Medulla oblongata (tissue), 1 donor: ENCODE data around the gene FAM131C.
A peak's percentile ranks its signal among the peaks of the same experiment; 100 is the strongest.
"Not testable (repeated sequence)": the region's sequence is repeated elsewhere in the genome, so short reads cannot be mapped to it uniquely, and the experiment has no call there.

Source experiments
- DNase-seq: peaks from one replicate; pipeline ENCODE4 v3.0.0-alpha.2; 2015; ENCODE audit errors: extremely low spot score

Gene FAM131C

DNA sequence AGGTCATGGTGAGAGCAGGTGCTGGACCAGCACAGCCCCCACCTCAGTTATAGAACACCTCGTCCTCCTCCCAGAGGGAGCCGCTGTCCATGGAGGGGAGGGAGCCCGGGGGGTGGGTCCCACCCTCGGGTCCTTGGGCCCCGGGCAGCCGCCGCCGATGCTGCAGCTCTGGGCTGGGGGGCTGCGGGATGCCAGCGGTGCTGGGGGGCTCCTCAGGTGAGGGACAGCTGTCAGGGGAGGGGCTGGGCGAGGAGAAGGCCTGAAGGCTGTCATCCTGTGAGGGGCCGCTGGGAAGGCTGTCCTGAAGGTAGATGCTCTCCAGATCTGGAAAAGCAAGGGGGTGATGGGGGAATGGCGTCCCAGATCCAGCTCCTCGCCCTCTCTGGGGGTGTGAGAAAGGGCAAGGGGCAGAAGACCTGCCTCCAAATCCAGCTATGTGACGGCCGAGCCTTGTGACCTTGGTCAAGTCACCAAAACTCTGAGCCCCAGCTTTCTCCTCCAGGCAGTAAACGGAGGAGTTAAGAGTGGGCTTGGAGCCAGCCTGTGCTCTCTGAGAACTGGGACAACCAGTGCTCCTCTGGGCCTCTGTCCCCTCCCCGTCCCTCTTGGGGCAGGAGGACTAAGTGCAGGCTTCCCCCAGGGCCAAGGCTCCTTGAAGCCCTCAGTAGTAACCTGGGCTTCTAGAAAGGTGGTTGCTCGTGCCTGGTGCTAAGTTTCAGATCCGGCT, 14.9 kb downstream of the FAM131C start:
- not testable (repeated sequence) for DNase-seq

DNA sequence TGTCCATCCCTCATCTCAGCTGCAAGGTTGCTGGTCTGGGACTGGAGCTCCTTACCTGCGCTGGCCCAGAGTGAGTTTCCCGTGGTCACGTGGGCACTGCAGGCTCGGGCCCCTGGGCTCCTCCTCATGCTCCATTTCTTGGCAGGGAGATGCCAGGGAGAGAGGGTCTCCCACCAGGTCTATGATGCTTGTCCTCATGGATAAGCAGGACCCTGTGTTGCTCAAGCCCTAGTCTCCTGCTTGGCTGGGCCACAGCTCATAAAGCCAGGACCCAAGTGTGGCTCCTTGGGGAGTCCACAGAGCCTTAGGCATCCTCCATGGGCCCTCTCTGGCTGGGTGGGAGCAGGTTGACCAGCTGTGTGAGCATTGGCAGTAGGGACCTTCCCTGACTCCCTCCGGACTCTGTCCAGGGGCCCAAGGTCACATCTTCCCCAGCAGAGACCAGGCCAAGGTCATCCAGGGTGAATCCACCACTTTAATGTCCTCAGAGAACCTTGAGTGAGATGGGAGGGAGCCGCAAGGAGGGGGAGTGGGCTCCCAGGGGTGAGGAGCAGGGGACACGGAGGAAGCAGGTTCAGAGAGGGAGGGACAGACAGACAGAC, 16.0 kb downstream of the FAM131C start:
- not testable (repeated sequence) for DNase-seq

DNA sequence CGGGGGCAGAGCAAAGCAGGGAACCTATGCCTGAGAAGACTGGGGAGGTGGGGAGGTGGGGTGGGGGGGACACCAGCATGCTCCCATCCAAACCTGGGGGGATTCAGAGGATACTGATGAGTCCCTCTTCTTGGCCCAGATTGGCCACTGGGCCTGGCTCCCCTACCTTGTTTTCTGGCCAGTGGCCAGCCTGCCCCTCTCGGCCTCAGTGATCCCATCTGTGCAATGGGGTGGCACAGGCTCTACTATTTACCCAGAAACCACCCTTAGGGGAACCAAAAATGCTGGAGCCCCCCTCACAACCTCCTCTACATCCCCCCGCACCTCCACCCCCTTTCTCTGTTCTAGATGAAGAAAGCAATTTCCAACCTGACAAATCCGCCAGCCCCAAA, 16.9 kb downstream of the FAM131C start:
- DNase-seq, result not testable (repeated sequence)

GRCh38 chr1:16055613-16056520, 17.6 kb downstream of the FAM131C start:
- DNase-seq, result peak; percentile 78

GRCh38 chr1:16054598-16055540, 18.6 kb downstream of the FAM131C start:
- no peak for DNase-seq

DNA sequence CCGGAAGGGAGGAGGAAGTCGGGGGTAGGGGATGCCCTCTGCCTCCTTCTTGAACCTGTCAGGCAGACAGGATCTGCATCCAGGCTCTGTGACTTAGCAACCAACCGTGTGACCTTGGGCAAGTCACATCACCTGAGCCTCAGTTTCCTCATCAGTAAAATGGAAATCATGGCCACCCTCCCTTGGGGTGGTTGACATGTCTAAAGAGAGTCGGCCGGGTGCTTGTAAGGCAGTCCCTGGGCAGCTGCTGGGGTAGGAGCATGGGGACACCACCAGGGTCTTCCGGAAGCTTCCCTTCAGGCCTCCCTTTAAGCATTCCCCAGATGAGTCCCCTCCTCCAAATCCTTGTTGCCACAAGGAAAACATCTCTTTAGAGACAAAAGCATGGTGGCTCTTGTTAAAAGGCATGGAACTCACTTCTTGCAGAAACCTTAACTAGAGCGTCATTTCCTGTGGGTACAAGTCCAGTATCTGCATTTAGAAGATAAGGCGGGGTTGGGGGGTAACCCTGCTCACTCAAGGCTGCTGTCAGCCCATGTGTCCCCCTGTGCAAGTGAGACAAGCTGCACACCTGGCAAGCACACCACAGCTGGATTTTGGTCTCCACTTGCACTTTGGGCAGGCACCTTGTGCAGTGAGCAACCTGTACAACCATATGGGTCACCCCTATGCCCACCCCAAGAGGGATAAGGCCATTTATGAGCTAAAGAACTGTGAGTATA, 19.5 kb downstream of the FAM131C start:
- no peak for DNase-seq

DNA sequence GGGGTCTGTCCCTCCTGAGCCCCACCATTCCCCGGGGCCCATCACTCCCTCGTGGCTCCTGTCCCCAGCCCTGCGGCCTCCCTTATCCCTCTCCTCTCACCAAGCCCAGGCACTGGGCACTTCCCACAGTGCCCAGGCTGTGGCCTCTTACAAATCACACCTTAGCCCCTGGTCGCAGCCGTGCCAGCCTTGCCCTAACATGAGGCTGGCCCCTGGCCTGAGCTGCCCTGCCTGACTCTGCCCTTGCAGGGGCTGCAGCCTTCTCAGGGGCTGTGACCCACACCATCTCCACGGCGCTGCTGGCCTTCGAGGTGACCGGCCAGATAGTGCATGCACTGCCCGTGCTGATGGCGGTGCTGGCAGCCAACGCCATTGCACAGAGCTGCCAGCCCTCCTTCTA, 21.5 kb downstream of the FAM131C start:
- not testable (repeated sequence) for DNase-seq

- DNase-seq, result no peak
Observed at GRCh38 chr1:16051039-16051438, 22.4 kb downstream of the FAM131C start.

DNA sequence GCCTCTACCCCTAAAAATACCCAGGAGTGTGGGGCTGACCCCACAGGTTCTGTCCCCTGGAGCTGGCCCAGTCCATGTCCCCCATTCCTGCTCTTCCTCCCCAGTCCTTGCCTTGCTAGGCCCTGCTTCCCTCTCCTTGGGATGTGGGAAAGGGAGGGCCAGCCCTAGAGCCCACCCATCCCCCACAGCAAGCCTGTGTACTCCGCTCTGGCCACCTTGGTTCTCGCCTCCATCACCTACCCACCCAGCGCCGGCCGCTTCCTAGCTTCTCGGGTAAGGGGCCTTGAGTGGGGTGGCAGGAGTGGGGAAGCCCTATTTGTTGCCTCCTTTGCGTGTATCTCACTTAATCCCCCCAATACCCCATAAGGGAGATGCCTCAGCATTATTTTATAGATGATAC, 23.1 kb downstream of the FAM131C start:
- DNase-seq, result no peak

DNA sequence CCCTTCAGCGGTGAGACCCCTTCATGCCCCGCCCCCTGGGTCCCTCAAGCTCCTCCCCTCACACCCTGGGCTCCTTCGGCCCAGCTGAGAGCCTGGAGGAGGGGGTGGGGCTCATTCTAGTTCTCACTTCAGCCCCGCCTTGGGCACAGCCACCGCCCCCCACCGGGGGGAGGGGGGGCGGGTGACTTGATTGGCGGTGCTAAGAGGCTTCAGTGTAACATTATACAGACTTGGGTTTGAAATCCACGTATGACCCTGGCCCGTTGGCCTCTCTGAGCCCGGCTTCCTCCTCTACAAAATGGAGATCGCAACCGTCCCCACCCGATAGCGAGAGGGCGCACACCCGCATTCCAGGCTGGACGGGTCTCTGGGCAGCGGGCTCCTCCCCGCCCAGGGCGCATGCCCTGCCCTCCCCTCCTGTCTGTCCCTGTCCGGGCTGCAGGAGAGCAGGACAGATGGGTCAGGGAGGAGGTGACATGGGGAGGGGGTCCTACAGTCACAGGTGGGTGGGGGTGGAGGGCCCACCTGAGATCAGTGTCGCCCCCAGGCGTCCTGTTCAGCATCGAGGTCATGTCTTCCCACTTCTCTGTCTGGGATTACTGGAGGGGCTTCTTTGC, 24.8 kb downstream of the FAM131C start:
- no peak for DNase-seq

GRCh38 chr1:16047791-16048475, 25.5 kb downstream of the FAM131C start:
- no peak for DNase-seq

DNA sequence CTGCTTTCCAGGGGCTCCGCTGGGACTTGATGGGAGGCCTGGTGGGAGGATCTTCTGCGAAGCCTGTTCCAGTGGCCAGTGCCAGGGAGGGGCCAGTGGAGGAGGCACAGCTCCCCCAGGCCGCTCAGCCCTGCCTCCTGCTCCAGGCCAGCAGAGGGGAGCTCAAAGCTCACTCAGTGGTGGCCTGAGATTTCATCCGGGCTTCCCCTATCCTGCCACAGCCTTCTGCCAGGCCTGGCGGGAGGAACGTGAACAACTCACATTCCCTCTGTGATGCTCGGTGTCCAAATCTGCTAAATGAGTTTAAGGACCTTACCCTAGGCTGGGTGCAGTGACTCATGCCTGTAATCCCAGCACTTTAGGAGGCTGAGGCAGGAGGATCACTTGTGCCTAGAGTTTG, 26.6 kb downstream of the FAM131C start:
- no peak for DNase-seq

DNA sequence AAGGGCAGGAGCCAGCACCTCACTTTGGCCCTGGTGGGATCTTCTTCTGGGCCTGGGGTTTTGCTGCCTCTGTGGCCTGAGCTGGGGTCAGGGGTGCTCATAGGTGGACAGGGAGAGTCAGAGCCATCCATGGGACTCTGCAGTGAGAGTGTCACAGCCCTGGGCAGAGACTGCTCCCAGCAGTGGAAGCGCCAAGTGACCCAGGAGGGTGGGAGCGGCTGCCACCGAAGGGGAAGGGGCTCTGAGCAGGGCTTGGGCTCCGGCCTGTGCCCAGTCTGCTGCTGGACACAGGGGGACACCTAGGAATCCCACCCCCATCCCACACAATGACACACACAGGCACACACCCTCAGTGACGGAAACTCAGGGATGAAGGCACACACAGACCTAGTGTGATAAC, 29.5 kb downstream of the FAM131C start:
- DNase-seq, result no peak

DNA sequence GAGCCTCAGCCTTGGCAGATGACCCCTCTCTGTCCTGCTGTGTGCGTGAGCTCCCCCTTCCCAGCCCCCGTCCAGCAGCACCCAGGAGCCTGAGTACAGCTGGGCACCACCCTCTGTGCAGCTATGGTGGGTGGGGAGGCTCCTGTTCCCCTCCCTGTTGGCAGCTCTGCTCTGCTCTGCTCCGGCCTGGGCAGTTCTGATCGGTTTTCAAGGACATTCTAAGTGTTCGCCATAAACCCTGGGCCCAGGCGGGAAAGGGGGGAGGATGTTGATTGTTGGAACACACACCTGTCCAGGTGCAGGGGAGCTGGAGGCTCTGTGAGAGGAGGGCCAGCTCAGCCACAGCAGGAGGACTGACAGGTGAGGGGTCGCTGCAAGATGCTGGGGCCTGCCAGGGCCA, 29.9 kb downstream of the FAM131C start, which contains the start of gene CLCNKB:
Gene CLCNKB (plus strand): TSS at position 262 of the 400 bp plus-strand sequence. CDS start 711 bp downstream, outside the sequence.
- no peak for DNase-seq

GRCh38 chr1:16042654-16043053, 30.8 kb downstream of the FAM131C start:
- not testable (repeated sequence) for DNase-seq

DNA sequence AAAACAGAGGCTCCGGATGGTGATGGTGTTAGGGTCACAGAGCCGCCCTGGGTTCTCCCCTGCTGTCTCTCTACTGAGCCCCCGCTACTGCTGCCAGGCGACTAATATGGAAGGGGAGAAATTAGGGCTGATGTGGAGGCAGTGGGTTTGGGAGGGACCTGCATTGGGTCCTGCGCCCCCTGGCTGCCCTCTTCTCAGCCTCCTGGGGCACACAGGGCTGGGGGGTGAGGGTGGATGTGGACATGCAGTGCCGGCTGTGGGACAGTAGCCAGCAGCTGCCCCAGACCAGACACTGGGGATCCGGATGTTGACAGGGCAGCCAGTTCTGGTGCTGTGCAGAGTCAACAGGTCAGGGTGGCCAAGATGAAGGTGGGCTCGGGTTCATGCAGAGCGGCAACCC, 31.4 kb downstream of the FAM131C start:
- DNase-seq, result no peak

- no peak for DNase-seq
Observed at GRCh38 chr1:16041200-16041599, 32.3 kb downstream of the FAM131C start.

DNA sequence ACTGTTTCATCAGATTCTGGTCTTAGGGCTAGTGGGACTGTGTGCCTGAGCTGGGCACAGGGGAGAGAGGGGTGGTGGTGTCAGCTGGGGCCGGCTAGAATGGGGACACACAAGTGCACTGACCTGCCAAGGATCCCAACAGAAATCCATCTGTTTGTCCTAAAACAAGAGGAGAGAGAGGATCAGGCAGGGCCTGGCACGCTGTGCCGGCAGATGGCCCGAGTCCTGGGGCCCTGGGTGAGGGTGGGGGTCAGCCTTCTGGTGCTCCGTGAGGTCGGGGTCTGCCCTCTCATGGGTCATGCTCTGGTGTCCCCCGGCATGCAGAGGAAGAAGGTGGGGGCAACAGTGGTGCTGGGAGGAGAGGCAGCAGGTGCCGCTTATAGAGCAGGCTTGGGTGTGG, 33.6 kb downstream of the FAM131C start:
- DNase-seq, result not testable (repeated sequence)

DNA sequence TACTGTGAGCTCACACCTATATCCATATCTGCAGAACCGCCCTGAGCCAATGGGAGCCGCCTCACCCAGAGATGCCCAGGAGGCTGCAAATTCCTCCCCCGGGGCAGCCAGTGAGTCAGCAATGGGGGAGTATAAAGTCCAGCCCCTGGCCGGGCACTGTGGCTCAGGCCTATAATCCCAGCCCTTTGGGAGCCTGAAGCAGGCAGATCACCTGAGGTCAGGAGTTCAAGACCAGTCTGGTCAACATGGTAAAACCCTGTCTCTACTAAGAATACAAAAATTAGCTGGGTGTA, 34.9 kb downstream of the FAM131C start:
- no peak for DNase-seq

DNA sequence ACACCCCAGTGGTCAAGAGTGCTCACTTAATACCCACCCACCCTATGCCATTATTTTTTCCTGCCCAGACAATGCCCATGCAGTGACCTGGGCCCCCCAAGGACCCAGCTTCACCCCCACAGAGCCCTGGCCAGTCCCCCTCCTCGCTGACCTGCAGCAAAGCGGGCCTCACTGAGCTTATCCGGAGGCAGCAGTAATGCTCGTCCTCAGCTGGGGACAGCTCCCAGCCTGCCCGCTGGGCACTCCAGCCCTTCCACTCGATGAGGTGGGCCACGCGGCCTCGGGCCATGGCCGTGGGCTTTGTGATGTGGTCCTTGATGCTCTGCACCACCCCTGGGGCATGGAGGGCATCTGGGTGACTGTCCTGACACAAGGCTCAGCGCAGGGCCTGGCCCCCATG, 37.0 kb downstream of the FAM131C start:
- not testable (repeated sequence) for DNase-seq
